ENCODE data around the gene KCTD18.

The KCTD18 gene

GRCh38 chr2:200483729-200484198 lies 26.1 kb downstream of the KCTD18 start:
- DNase-seq = no peak

- DNase-seq = no peak
These were observed 27.7 kb downstream of the KCTD18 start for GRCh38 chr2:200482194-200482593.

GRCh38 chr2:200479692-200480265 lies 30.1 kb downstream of the KCTD18 start:
- no peak for DNase-seq

- no peak for DNase-seq
These were observed 32.2 kb downstream of the KCTD18 start for GRCh38 chr2:200477667-200478131.

GRCh38 chr2:200476836-200477235 lies 33.0 kb downstream of the KCTD18 start:
- no peak for DNase-seq

- no peak for DNase-seq
These were observed 34.1 kb downstream of the KCTD18 start for GRCh38 chr2:200475795-200476194.

- no peak for DNase-seq
These were observed 36.9 kb downstream of the KCTD18 start for GRCh38 chr2:200472853-200473464.

GRCh38 chr2:200471928-200472645 lies 37.8 kb downstream of the KCTD18 start:
- no peak for DNase-seq

- DNase-seq = peak in 1 of 4 experiments; percentile 3
These were observed 38.5 kb downstream of the KCTD18 start for GRCh38 chr2:200471324-200471848.

- DNase-seq = no peak
These were observed 39.6 kb downstream of the KCTD18 start for GRCh38 chr2:200470230-200470629.

GRCh38 chr2:200469708-200470211 lies 40.1 kb downstream of the KCTD18 start:
- DNase-seq = no peak

- DNase-seq = peak in 1 of 4 experiments; percentile 12
These were observed 41.8 kb downstream of the KCTD18 start for GRCh38 chr2:200467806-200468681.

- DNase-seq = peak in 2 of 4 experiments; percentile 3 to 10
These were observed 43.1 kb downstream of the KCTD18 start for GRCh38 chr2:200466425-200467418.

- no peak for DNase-seq
These were observed 46.4 kb downstream of the KCTD18 start for GRCh38 chr2:200463452-200463851.

GRCh38 chr2:200461846-200462710 lies 47.8 kb downstream of the KCTD18 start:
- DNase-seq = no peak

GRCh38 chr2:200459101-200459500 lies 50.8 kb downstream of the KCTD18 start:
- no peak for DNase-seq

- no peak for DNase-seq
These were observed 53.3 kb downstream of the KCTD18 start for GRCh38 chr2:200456567-200456966.

GRCh38 chr2:200455958-200456421 lies 53.9 kb downstream of the KCTD18 start:
- DNase-seq = peak in 1 of 4 experiments; percentile 3

GRCh38 chr2:200454927-200455801 lies 54.7 kb downstream of the KCTD18 start:
- no peak for DNase-seq
